Measurements from ENCODE around the gene FSIP1. TPM values are rescaled to one million over a fixed set of nuclear protein-coding genes. Genes with fewer than 3 reads are reported as not detected.

Gene FSIP1
- total RNA-seq, 1 experiment from 2014 or later = 0.61 TPM

DNA sequence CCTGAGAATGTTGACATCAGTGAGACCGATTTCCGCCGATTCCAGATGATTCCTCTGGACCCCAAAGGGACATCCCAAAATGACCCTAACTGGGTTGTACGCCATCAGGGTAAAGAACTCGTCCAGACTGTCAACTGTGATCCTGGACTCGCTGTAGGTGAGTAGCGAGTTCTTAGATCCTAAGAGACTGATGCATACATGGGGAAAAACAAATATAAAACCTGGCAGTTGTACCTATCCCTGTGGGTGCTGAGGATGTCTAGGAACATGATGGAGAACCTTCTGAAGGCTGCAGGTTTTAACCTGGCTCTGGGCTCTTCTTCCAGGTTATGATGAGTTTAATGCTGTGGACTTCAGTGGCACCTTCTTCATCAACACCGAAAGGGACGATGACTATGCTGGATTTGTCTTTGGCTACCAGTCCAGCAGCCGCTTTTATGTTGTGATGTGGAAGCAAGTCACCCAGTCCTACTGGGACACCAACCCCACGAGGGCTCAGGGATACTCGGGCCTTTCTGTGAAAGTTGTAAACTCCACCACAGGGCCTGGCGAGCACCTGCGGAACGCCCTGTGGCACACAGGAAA lies 189.5 kb downstream of the FSIP1 start (continued):
- TF ChIP-seq ZNF317 (CRISPR knock-in tag; IDR thresholded peaks at IDR 0.05; ENCODE audit: borderline replicate concordance, low read depth) = no peak

DNA sequence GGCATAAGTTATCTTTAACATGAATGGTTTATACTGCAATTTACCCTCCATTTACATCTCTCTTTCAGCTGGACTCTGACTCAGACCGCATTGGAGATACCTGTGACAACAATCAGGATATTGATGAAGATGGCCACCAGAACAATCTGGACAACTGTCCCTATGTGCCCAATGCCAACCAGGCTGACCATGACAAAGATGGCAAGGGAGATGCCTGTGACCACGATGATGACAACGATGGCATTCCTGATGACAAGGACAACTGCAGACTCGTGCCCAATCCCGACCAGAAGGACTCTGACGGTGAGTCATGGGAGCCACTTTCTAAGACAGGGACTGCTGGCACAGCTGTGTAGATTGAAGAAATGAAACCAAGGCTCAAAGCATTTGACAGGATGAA lies 190.1 kb downstream of the FSIP1 start:
- no peak for ATAC-seq
- POLR2A ChIA-PET = no interaction called here
- H3K4me1 Mint-ChIP-seq = peaks cover 13% of the 10 kb centered on the region
- H3K36me3 Mint-ChIP-seq = peaks cover 86% of the 10 kb centered on the region
- H3K9me3 Mint-ChIP-seq = no peaks in the 10 kb centered on the region
- H3K4me3 Mint-ChIP-seq = no peak overlapping the region
- no peak overlapping the region for H3K27ac Mint-ChIP-seq
- CTCF ChIA-PET = no interaction called here
- no peaks in the 10 kb centered on the region for H3K27me3 Mint-ChIP-seq (ENCODE audit: low read depth)
- DNase-seq (ENCODE audit: low spot score) = no peak
- TF ChIP-seq, protein P1, sequence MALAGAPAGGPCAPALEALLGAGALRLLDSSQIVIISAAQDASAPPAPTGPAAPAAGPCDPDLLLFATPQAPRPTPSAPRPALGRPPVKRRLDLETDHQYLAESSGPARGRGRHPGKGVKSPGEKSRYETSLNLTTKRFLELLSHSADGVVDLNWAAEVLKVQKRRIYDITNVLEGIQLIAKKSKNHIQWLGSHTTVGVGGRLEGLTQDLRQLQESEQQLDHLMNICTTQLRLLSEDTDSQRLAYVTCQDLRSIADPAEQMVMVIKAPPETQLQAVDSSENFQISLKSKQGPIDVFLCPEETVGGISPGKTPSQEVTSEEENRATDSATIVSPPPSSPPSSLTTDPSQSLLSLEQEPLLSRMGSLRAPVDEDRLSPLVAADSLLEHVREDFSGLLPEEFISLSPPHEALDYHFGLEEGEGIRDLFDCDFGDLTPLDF (CRISPR knock-in tag; IDR thresholded peaks at IDR 0.05) = no peak
- TF ChIP-seq TEAD1 (CRISPR knock-in tag; IDR thresholded peaks at IDR 0.05) = no peak
- TF ChIP-seq TCF7 (CRISPR knock-in tag; IDR thresholded peaks at IDR 0.05; ENCODE audit: low read depth) = no peak
- TF ChIP-seq CBFB (CRISPR knock-in tag; IDR thresholded peaks at IDR 0.05; ENCODE audit: low read depth) = no peak
- no peak for TF ChIP-seq ARID4B (CRISPR knock-in tag; IDR thresholded peaks at IDR 0.05; ENCODE audit: borderline replicate concordance)
- TF ChIP-seq ZNF425 (CRISPR knock-in tag; conservative IDR thresholded peaks at IDR 0.05) = no peak
- TF ChIP-seq E2F5 (CRISPR knock-in tag; IDR thresholded peaks at IDR 0.05) = no peak
- TF ChIP-seq NFE2L1 (CRISPR knock-in tag; IDR thresholded peaks at IDR 0.05) = no peak
- no peak for TF ChIP-seq ZNF281 (CRISPR knock-in tag; IDR thresholded peaks at IDR 0.05)
- TF ChIP-seq, protein P2, sequence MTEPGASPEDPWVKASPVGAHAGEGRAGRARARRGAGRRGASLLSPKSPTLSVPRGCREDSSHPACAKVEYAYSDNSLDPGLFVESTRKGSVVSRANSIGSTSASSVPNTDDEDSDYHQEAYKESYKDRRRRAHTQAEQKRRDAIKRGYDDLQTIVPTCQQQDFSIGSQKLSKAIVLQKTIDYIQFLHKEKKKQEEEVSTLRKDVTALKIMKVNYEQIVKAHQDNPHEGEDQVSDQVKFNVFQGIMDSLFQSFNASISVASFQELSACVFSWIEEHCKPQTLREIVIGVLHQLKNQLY (CRISPR knock-in tag; IDR thresholded peaks at IDR 0.05) = no peak
- TF ChIP-seq, protein P3, sequence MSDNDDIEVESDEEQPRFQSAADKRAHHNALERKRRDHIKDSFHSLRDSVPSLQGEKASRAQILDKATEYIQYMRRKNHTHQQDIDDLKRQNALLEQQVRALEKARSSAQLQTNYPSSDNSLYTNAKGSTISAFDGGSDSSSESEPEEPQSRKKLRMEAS (CRISPR knock-in tag; IDR thresholded peaks at IDR 0.05) = no peak
- TF ChIP-seq ZSCAN18 (CRISPR knock-in tag; IDR thresholded peaks at IDR 0.05) = no peak
- no peak for TF ChIP-seq ZNF232 (CRISPR knock-in tag; IDR thresholded peaks at IDR 0.05)
- no peak for TF ChIP-seq PRDM15 (CRISPR knock-in tag; IDR thresholded peaks at IDR 0.05)
- no peak for TF ChIP-seq RORB (CRISPR knock-in tag; IDR thresholded peaks at IDR 0.05)
- TF ChIP-seq ZNF121 (CRISPR knock-in tag; IDR thresholded peaks at IDR 0.05) = no peak
